Thyroid gland (tissue), 4 donors: ENCODE results near the gene CEP120.

Source experiments
- CTCF ChIP-seq, 6 experiments: fragments of 200-600 bp in 3 of 6; fragments of 450-650 bp in 3 of 6; sonication (generic) in 3 of 6; IDR thresholded peaks; one replicate each; pipeline ENCODE4 v1.5.1; 2016 to 2019; ENCODE audit warnings: antibody characterized with exemption in 6 of 6, mild to moderate bottlenecking in 2 of 6, inconsistent platforms in 1 of 6, moderate library complexity in 1 of 6
- POLR2A ChIP-seq, 2 donors: fragments of 450-650 bp; IDR thresholded peaks; one replicate each; pipeline ENCODE4 v1.6.1; 2017; ENCODE audit warnings: antibody characterized with exemption in 2 of 2, mild to moderate bottlenecking in 2 of 2, moderate library complexity in 1 of 2

- TF ChIP-seq CTCF (IDR thresholded peaks at IDR 0.05) (no peak), POLR2A (IDR thresholded peaks at IDR 0.05) (no peak)
Measured at GRCh38 chr5:123389794-123390193, 33.4 kb downstream of the CEP120 start.
